IMR-90 (cell line): ENCODE measurements around the gene SNX32. TPM values are rescaled to one million over a fixed set of nuclear protein-coding genes. Genes with fewer than 3 reads are reported as not detected.

Experiments
- ATAC-seq: fragments of 200-7000 bp; cut with Tn5 transposase; 2 replicates; pipeline ENCODE4 v1.9.1; 2020; ENCODE audit warnings: low read depth, mild to moderate bottlenecking, moderate library complexity
- BruUV-seq: library from RNA; stranded (reverse); fragments of 400-500 nt; replicated peaks from 2 replicates; lab custom pipeline; 2021; lab: Mats Ljungman, UMichigan
- CTCF ChIA-PET: fragments of 300-600 bp; formaldehyde crosslinking; extraction: SDS; loops from one replicate; lab custom pipeline; 2021; ENCODE audit warnings: antibody characterized with exemption; lab: Yijun Ruan, JAX
- POLR2A ChIA-PET: fragments of 300-600 bp; sonication (Branson Sonifier 250); formaldehyde crosslinking; loops from one replicate; lab custom pipeline; 2022; ENCODE audit warnings: antibody characterized with exemption; ENCODE audit not compliant: unreplicated experiment; lab: Charles Lee
- DNase-seq: peaks from one replicate; pipeline ENCODE4 v3.0.0; 2013
- H2AFZ ChIP-seq: replicated peaks from 2 replicates; pipeline ENCODE3; 2013; ENCODE audit warnings: low read length, mild to moderate bottlenecking; ENCODE audit not compliant: poor library complexity
- H2AK5ac ChIP-seq: 2 replicates; pipeline ENCODE4 v1.6.1; 2013; ENCODE audit warnings: low read depth, low read length, inconsistent platforms
- H2AK9ac ChIP-seq: replicated peaks from 2 replicates; pipeline ENCODE3; 2013; ENCODE audit warnings: mild to moderate bottlenecking, low read depth, low read length, moderate library complexity; ENCODE audit not compliant: poor library complexity
- H2BK120ac ChIP-seq: 2 replicates; pipeline ENCODE4 v1.6.1; 2013; ENCODE audit warnings: low read depth, low read length, inconsistent platforms
- H2BK15ac ChIP-seq: 3 replicates; pipeline ENCODE4 v1.6.1; 2013; ENCODE audit warnings: low read depth, low read length, inconsistent platforms
- H2BK20ac ChIP-seq: 2 replicates; pipeline ENCODE4 v1.6.1; 2013; ENCODE audit warnings: low read depth, mild to moderate bottlenecking, inconsistent platforms, low read length, moderate library complexity
- H2BK5ac ChIP-seq: 2 replicates; pipeline ENCODE4 v1.6.1; 2013; ENCODE audit warnings: mild to moderate bottlenecking, low read depth, low read length, inconsistent platforms; ENCODE audit not compliant: poor library complexity, severe bottlenecking
- H3K14ac ChIP-seq: replicated peaks from 2 replicates; pipeline ENCODE4 v1.6.1; 2013; ENCODE audit warnings: low read depth, low read length, inconsistent platforms
- H3K18ac ChIP-seq: 2 replicates; pipeline ENCODE4 v1.6.1; 2013; ENCODE audit warnings: low read depth, low read length, control low read depth
- H3K23ac ChIP-seq: 2 replicates; pipeline ENCODE4 v1.6.1; 2013; ENCODE audit warnings: low read depth, low read length, inconsistent platforms
- H3K27ac ChIP-seq: 2 replicates; pipeline ENCODE4 v1.5.1; 2013; ENCODE audit warnings: mild to moderate bottlenecking, control low read depth, low read length; ENCODE audit not compliant: insufficient read depth
- H3K27me3 ChIP-seq: 2 replicates; pipeline ENCODE4 v1.6.1; 2013; ENCODE audit warnings: low read length; ENCODE audit not compliant: control insufficient read depth, insufficient read depth
- H3K36me3 ChIP-seq: 2 replicates; pipeline ENCODE4 v1.6.1; 2013; ENCODE audit warnings: low read length, mixed read lengths; ENCODE audit not compliant: control insufficient read depth, insufficient read depth
- H3K4ac ChIP-seq: 2 replicates; pipeline ENCODE4 v1.6.1; 2013; ENCODE audit warnings: low read depth, low read length, inconsistent platforms
- H3K4me1 ChIP-seq: 2 replicates; pipeline ENCODE4 v1.6.1; 2013; ENCODE audit warnings: low read length, mixed read lengths; ENCODE audit not compliant: control insufficient read depth, insufficient read depth
- H3K4me2 ChIP-seq: 2 replicates; pipeline ENCODE4 v1.6.1; 2013; ENCODE audit warnings: low read depth, mild to moderate bottlenecking, control low read depth, low read length, moderate library complexity
- H3K4me3 ChIP-seq: 2 replicates; pipeline ENCODE4 v1.5.1; 2013; ENCODE audit warnings: low read depth, mild to moderate bottlenecking, control low read depth, low read length, moderate library complexity; ENCODE audit not compliant: insufficient read depth
- H3K56ac ChIP-seq: 2 replicates; pipeline ENCODE4 v1.6.1; 2013; ENCODE audit warnings: low read length, inconsistent platforms; ENCODE audit not compliant: insufficient read depth; ENCODE audit errors: extremely low read depth
- H3K79me1 ChIP-seq, 2 experiments: 2 replicates each; pipeline ENCODE4 v1.6.1; 2013; ENCODE audit warnings: low read length in 2 of 2, inconsistent platforms in 1 of 2, low read depth in 1 of 2
- H3K9ac ChIP-seq: 2 replicates; pipeline ENCODE4 v1.6.1; 2013; ENCODE audit warnings: low read depth, low read length, control low read depth
- H3K9me1 ChIP-seq: 2 replicates; pipeline ENCODE4 v1.6.1; 2013; ENCODE audit warnings: low read length, inconsistent platforms; ENCODE audit not compliant: insufficient read depth
- H3K9me3 ChIP-seq: 2 replicates; pipeline ENCODE4 v1.6.1; 2013; ENCODE audit warnings: low read length; ENCODE audit not compliant: control insufficient read depth, insufficient read depth
- H4K20me1 ChIP-seq: 2 replicates; pipeline ENCODE4 v1.6.1; 2013; ENCODE audit warnings: low read length, inconsistent platforms; ENCODE audit not compliant: insufficient read depth
- H4K5ac ChIP-seq: 2 replicates; pipeline ENCODE4 v1.6.1; 2013; ENCODE audit warnings: mild to moderate bottlenecking, low read depth, low read length, control low read depth
- H4K8ac ChIP-seq, 2 experiments: 2 replicates each; pipeline ENCODE4 v1.6.1; 2013; ENCODE audit warnings: low read depth in 2 of 2, low read length in 2 of 2, control low read depth in 1 of 2, inconsistent platforms in 1 of 2
- H4K91ac ChIP-seq: 2 replicates; pipeline ENCODE4 v1.6.1; 2013; ENCODE audit warnings: low read depth, low read length, inconsistent platforms; ENCODE audit not compliant: insufficient read depth
- FOS ChIP-seq: fragments of 150-350 bp; IDR thresholded peaks from 2 replicates; pipeline ENCODE4 v1.6.1; 2016; ENCODE audit warnings: low read depth, low read length
- MAFK ChIP-seq: IDR thresholded peaks from 2 replicates; pipeline ENCODE4 v1.6.1; 2012; ENCODE audit warnings: low read depth, low read length, improper control_type of control experiment
- NFE2L2 ChIP-seq: fragments of 150-350 bp; IDR thresholded peaks from 2 replicates; pipeline ENCODE4 v1.6.1; 2016; ENCODE audit warnings: low read depth, mild to moderate bottlenecking, low read length
- SMC3 ChIP-seq: fragments of 150-350 bp; IDR thresholded peaks from 2 replicates; pipeline ENCODE4 v1.6.1; 2016; ENCODE audit warnings: low read depth, mild to moderate bottlenecking, antibody characterized with exemption, low read length, moderate library complexity
- USF2 ChIP-seq: fragments of 150-350 bp; IDR thresholded peaks from 2 replicates; pipeline ENCODE4 v1.6.1; 2017; ENCODE audit warnings: mild to moderate bottlenecking, antibody characterized with exemption, low read length, low read depth
- WGBS, 2 experiments: methylation state at CpG; one replicate each; pipeline versions ENCODE4 v1.1.5 to v1.1.7; 2013; ENCODE audit warnings: missing lambda C conversion rate in 2 of 2; ENCODE audit not compliant: insufficient read length in 1 of 2; ENCODE audit errors: extremely low coverage in 2 of 2; 5-methylcytosine and 5-hydroxymethylcytosine counted together
- dilution Hi-C: fragments of 300-500 bp; cut with HindIII; formaldehyde crosslinking; loops from one replicate; pipeline ENCODE4 v1.14.3; 2018; ENCODE audit warnings: low sequenced_read_pairs; ENCODE audit not compliant: unreplicated experiment
- in situ Hi-C: fragments of 300-500 bp; cut with MboI; formaldehyde crosslinking; loops from 3 replicates; pipeline ENCODE4 v1.14.3; 2019; ENCODE audit warnings: low sequenced_read_pairs, inconsistent platforms, mixed read lengths
- intact Hi-C: fragments of 100-400 bp; cut with micrococcal nuclease; formaldehyde crosslinking; loops from 2 replicates; pipeline ENCODE4 v1.10.0; 2022
- polyA plus RNA-seq, 3 experiments: library from polyadenylated mRNA; depleted of rRNA; stranded (reverse); fragments of >200 nt; gene quantifications; 2 replicates each; pipeline ENCODE4 v1.2.3, GENCODE V29; 2012; ENCODE audit warnings: low replicate concordance in 1 of 3
- total RNA-seq: library from RNA; depleted of rRNA; stranded (reverse); fragments of >200 nt; gene quantifications from 2 replicates; pipeline ENCODE4 v1.2.3, GENCODE V29; 2012

Gene SNX32
- total and polyA plus RNA-seq, 2 of the 4 experiments (the other 2 are of a cell fraction): 0.36 to 0.79 TPM

- H3K27ac ChIP-seq: no peak overlapping the region
- no peaks in the 10 kb centered on the region for H4K20me1 ChIP-seq
- H2BK20ac ChIP-seq: no peak overlapping the region
- ATAC-seq (no peak), DNase-seq (no peak)
- H2BK120ac ChIP-seq: no peak overlapping the region
- no peak overlapping the region for H2BK15ac ChIP-seq
- H3K4me1 ChIP-seq: no peaks in the 10 kb centered on the region
- dilution Hi-C loops: no loop called here
- no peak overlapping the region for H4K91ac ChIP-seq
- no peak overlapping the region for H3K56ac ChIP-seq
- H3K4me2 ChIP-seq: no peak overlapping the region
- no peak overlapping the region for H4K5ac ChIP-seq
- no peaks in the 10 kb centered on the region for H3K9me1 ChIP-seq
- peaks cover 6% of the 10 kb centered on the region for H3K27me3 ChIP-seq
- in situ Hi-C loops: no loop called here
- peak overlapping the region; percentile 41 for H2AFZ ChIP-seq
- intact Hi-C loops: no loop called here
- POLR2A ChIA-PET: interaction anchor here (0.6 kb wide), 1 partner anchor 112 kb away, joined by 3 read pairs; no protein-coding TSS in a partner anchor
- CTCF ChIA-PET: interaction anchor here (0.7 to 1.1 kb wide), 2 partner anchors 43 to 53 kb away, joined by 3 read pairs; no protein-coding TSS in a partner anchor
- TF ChIP-seq FOS (no peak), NFE2L2 (no peak), SMC3 (no peak), MAFK (no peak), USF2 (no peak)
- BruUV-seq: no TSS peak
- no peak overlapping the region for H3K23ac ChIP-seq
- H2AK5ac ChIP-seq: no peak overlapping the region
- no peaks in the 10 kb centered on the region for H3K9me3 ChIP-seq
- H3K18ac ChIP-seq: no peak overlapping the region
- no peak overlapping the region for H2AK9ac ChIP-seq
- no peaks in the 10 kb centered on the region; a peak in 1 of 4 replicates for H3K79me1 ChIP-seq
- H3K9ac ChIP-seq: no peak overlapping the region
- 88 to 100% methylated on average over 2 to 3 of the region's 15 CpGs for WGBS, 2 experiments
- H3K36me3 ChIP-seq: no peaks in the 10 kb centered on the region
- H4K8ac ChIP-seq: no peak overlapping the region
- H3K4ac ChIP-seq: no peak overlapping the region
- H3K4me3 ChIP-seq: no peak overlapping the region
- no peak overlapping the region for H2BK5ac ChIP-seq
- no peak overlapping the region for H3K14ac ChIP-seq
Measured at GRCh38 chr11:65822776-65823528, 10.8 kb upstream of the SNX32 start.
